ENCODE results near the gene FAM237A.

- TF ChIP-seq, protein P1, sequence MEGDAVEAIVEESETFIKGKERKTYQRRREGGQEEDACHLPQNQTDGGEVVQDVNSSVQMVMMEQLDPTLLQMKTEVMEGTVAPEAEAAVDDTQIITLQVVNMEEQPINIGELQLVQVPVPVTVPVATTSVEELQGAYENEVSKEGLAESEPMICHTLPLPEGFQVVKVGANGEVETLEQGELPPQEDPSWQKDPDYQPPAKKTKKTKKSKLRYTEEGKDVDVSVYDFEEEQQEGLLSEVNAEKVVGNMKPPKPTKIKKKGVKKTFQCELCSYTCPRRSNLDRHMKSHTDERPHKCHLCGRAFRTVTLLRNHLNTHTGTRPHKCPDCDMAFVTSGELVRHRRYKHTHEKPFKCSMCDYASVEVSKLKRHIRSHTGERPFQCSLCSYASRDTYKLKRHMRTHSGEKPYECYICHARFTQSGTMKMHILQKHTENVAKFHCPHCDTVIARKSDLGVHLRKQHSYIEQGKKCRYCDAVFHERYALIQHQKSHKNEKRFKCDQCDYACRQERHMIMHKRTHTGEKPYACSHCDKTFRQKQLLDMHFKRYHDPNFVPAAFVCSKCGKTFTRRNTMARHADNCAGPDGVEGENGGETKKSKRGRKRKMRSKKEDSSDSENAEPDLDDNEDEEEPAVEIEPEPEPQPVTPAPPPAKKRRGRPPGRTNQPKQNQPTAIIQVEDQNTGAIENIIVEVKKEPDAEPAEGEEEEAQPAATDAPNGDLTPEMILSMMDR (IDR thresholded peaks at IDR 0.05; ENCODE audit: insufficient read depth, low read length), result no peak
- TF ChIP-seq POLR2AphosphoS5 (IDR thresholded peaks at IDR 0.05; ENCODE audit: low read depth) (no peak), GABPA (IDR thresholded peaks at IDR 0.05; ENCODE audit: low read depth) (no peak)
These were observed 46.2 kb downstream of the FAM237A start for GRCh38 chr2:206688453-206688852.

Data from HL-60 (cell line).